Mesendoderm (in vitro differentiated cells): ENCODE data around the gene EXOC2.

Experiments used
- DNase-seq: peaks from one replicate; pipeline ENCODE4 v3.0.0; 2013
- H2AK5ac ChIP-seq: 2 replicates; pipeline ENCODE4 v1.6.1; 2013; ENCODE audit warnings: low read length, inconsistent platforms
- H2BK120ac ChIP-seq: 2 replicates; pipeline ENCODE4 v1.6.1; 2013; ENCODE audit warnings: low read depth, mild to moderate bottlenecking, low read length, moderate library complexity, mixed read lengths
- H2BK15ac ChIP-seq: replicated peaks from 2 replicates; pipeline ENCODE4 v1.6.1; 2013; ENCODE audit warnings: low read depth, mild to moderate bottlenecking, moderate library complexity
- H2BK5ac ChIP-seq: 2 replicates; pipeline ENCODE4 v1.6.1; 2013; ENCODE audit warnings: low read length, inconsistent platforms
- H3K18ac ChIP-seq: 2 replicates; pipeline ENCODE4 v1.6.1; 2013; ENCODE audit warnings: mild to moderate bottlenecking, low read length, mixed read lengths
- H3K23ac ChIP-seq: one replicate; pipeline ENCODE4 v1.6.1; 2013; ENCODE audit warnings: low read length
- H3K27ac ChIP-seq: 2 replicates; pipeline ENCODE4 v1.5.1; 2013; ENCODE audit warnings: low read depth, mild to moderate bottlenecking, inconsistent platforms, low read length, moderate library complexity
- H3K27me3 ChIP-seq: 2 replicates; pipeline ENCODE4 v1.6.1; 2013; ENCODE audit warnings: low read length, control low read depth, mild to moderate bottlenecking, inconsistent platforms; ENCODE audit not compliant: insufficient read depth, poor library complexity
- H3K36me3 ChIP-seq: 2 replicates; pipeline ENCODE4 v1.6.1; 2013; ENCODE audit warnings: low read length, inconsistent platforms; ENCODE audit not compliant: control insufficient read depth, insufficient read depth
- H3K4ac ChIP-seq: one replicate; pipeline ENCODE4 v1.6.1; 2013; ENCODE audit warnings: low read depth, mild to moderate bottlenecking, low read length, moderate library complexity
- H3K4me1 ChIP-seq: 2 replicates; pipeline ENCODE4 v1.6.1; 2013; ENCODE audit warnings: low read depth, low read length, inconsistent platforms; ENCODE audit not compliant: control insufficient read depth
- H3K4me2 ChIP-seq: 2 replicates; pipeline ENCODE4 v1.6.1; 2013; ENCODE audit warnings: low read length
- H3K4me3 ChIP-seq: 2 replicates; pipeline ENCODE4 v1.5.1; 2013; ENCODE audit warnings: mild to moderate bottlenecking, low read length
- H3K56ac ChIP-seq: one replicate; pipeline ENCODE4 v1.6.1; 2013; ENCODE audit warnings: low read length
- H3K79me1 ChIP-seq: 2 replicates; pipeline ENCODE4 v1.6.1; 2013; ENCODE audit warnings: low read length, inconsistent platforms
- H3K79me2 ChIP-seq: 2 replicates; pipeline ENCODE4 v1.6.1; 2013; ENCODE audit warnings: mild to moderate bottlenecking, low read length; ENCODE audit not compliant: control insufficient read depth, insufficient read depth
- H3K9ac ChIP-seq: 2 replicates; pipeline ENCODE4 v1.6.1; 2013; ENCODE audit warnings: low read length, inconsistent platforms
- H4K5ac ChIP-seq: one replicate; pipeline ENCODE4 v1.6.1; 2013; ENCODE audit warnings: low read length
- H4K8ac ChIP-seq: one replicate; pipeline ENCODE4 v1.6.1; 2013; ENCODE audit warnings: low read depth, mild to moderate bottlenecking, control low read depth, low read length, moderate library complexity
- WGBS: extraction: QIAGEN DNeasy Blood & Tissue Kit; methylation state at CpG from one replicate; pipeline ENCODE4 v1.1.7; 2013; ENCODE audit warnings: low lambda C conversion rate, missing lambda C conversion rate; ENCODE audit not compliant: insufficient coverage; ENCODE audit errors: extremely low coverage; 5-methylcytosine and 5-hydroxymethylcytosine counted together

The EXOC2 gene

GRCh38 chr6:451336-451735 lies 241.6 kb downstream of the EXOC2 start:
- Histone ChIP-seq H2BK120ac (no peak overlapping the region), H3K4me1 (no peaks in the 10 kb centered on the region), H2BK5ac (no peak overlapping the region), H3K18ac (no peak overlapping the region), H3K23ac (no peak overlapping the region), H4K5ac (no peak overlapping the region), H2BK15ac (no peak overlapping the region), H4K8ac (no peak overlapping the region), H3K4me2 (no peak overlapping the region), H2AK5ac (no peak overlapping the region), H3K79me2 (no peaks in the 10 kb centered on the region), H3K4me3 (no peak overlapping the region), H3K27me3 (no peaks in the 10 kb centered on the region), H3K79me1 (no peaks in the 10 kb centered on the region), H3K4ac (no peak overlapping the region), H3K56ac (no peak overlapping the region), H3K9ac (no peak overlapping the region), H3K36me3 (no peaks in the 10 kb centered on the region), H3K27ac (no peak overlapping the region)
- no CpG with 5 or more reads among the region's 12 CpGs for WGBS
- no peak for DNase-seq

- WGBS = no CpG with 5 or more reads among the region's 62 CpGs
Measured at GRCh38 chr6:449486-450419, 243.2 kb downstream of the EXOC2 start.

GRCh38 chr6:449057-449430 lies 243.9 kb downstream of the EXOC2 start:
- Histone ChIP-seq H3K4me3 (no peak overlapping the region), H3K56ac (no peak overlapping the region), H3K18ac (no peak overlapping the region), H2BK120ac (no peak overlapping the region), H2AK5ac (no peak overlapping the region), H3K9ac (no peak overlapping the region), H3K4ac (no peak overlapping the region), H3K4me2 (no peak overlapping the region), H3K79me1 (no peaks in the 10 kb centered on the region), H3K27me3 (no peaks in the 10 kb centered on the region), H2BK15ac (no peak overlapping the region), H3K27ac (no peak overlapping the region), H4K5ac (no peak overlapping the region), H3K4me1 (no peaks in the 10 kb centered on the region), H3K79me2 (no peaks in the 10 kb centered on the region), H2BK5ac (no peak overlapping the region), H3K23ac (no peak overlapping the region), H4K8ac (no peak overlapping the region), H3K36me3 (no peaks in the 10 kb centered on the region)
- DNase-seq = no peak
- no CpG with 5 or more reads among the region's 12 CpGs for WGBS

More at GRCh38 chr6:449486-450419, 243.2 kb downstream of the EXOC2 start:
- H2AK5ac ChIP-seq = no peak overlapping the region
- no peaks in the 10 kb centered on the region for H3K79me2 ChIP-seq
- no peak overlapping the region for H3K18ac ChIP-seq
- no peak overlapping the region for H3K56ac ChIP-seq
- no peak overlapping the region for H3K4ac ChIP-seq
- H3K27me3 ChIP-seq = no peaks in the 10 kb centered on the region
- H3K4me2 ChIP-seq = no peak overlapping the region
- no peak overlapping the region for H2BK120ac ChIP-seq
- no peak overlapping the region for H2BK5ac ChIP-seq
- H3K4me3 ChIP-seq = no peak overlapping the region
- no peak overlapping the region for H3K27ac ChIP-seq
- H4K5ac ChIP-seq = no peak overlapping the region
- no peaks in the 10 kb centered on the region for H3K4me1 ChIP-seq
- H2BK15ac ChIP-seq = no peak overlapping the region
- no peaks in the 10 kb centered on the region for H3K79me1 ChIP-seq
- H4K8ac ChIP-seq = no peak overlapping the region
- no peak for DNase-seq
- H3K9ac ChIP-seq = no peak overlapping the region
- no peak overlapping the region for H3K23ac ChIP-seq
- no peaks in the 10 kb centered on the region for H3K36me3 ChIP-seq

GRCh38 chr6:448296-449056 lies 244.5 kb downstream of the EXOC2 start:
- Histone ChIP-seq H2BK120ac (no peak overlapping the region), H3K27me3 (no peaks in the 10 kb centered on the region), H3K79me2 (no peaks in the 10 kb centered on the region), H3K79me1 (no peaks in the 10 kb centered on the region), H3K4ac (no peak overlapping the region), H3K56ac (no peak overlapping the region), H3K4me3 (no peak overlapping the region), H3K4me2 (no peak overlapping the region), H2BK15ac (no peak overlapping the region), H3K23ac (no peak overlapping the region), H2BK5ac (no peak overlapping the region), H4K8ac (no peak overlapping the region), H3K4me1 (no peaks in the 10 kb centered on the region), H2AK5ac (no peak overlapping the region), H3K18ac (no peak overlapping the region), H3K9ac (no peak overlapping the region), H3K27ac (no peak overlapping the region), H4K5ac (no peak overlapping the region), H3K36me3 (no peaks in the 10 kb centered on the region)
- no CpG with 5 or more reads among the region's 19 CpGs for WGBS
- no peak for DNase-seq

- H2AK5ac ChIP-seq = no peak overlapping the region
- no peak overlapping the region for H4K5ac ChIP-seq
- no peak overlapping the region for H3K4me2 ChIP-seq
- no peaks in the 10 kb centered on the region for H3K4me1 ChIP-seq
- no peak overlapping the region for H3K4me3 ChIP-seq
- no peak overlapping the region for H3K27ac ChIP-seq
- no peak for DNase-seq
- no peak overlapping the region for H2BK15ac ChIP-seq
- no peak overlapping the region for H2BK5ac ChIP-seq
- no peak overlapping the region for H3K9ac ChIP-seq
- H3K56ac ChIP-seq = no peak overlapping the region
- H3K23ac ChIP-seq = no peak overlapping the region
- H3K18ac ChIP-seq = no peak overlapping the region
- H3K36me3 ChIP-seq = no peaks in the 10 kb centered on the region
- H3K4ac ChIP-seq = no peak overlapping the region
- no peaks in the 10 kb centered on the region for H3K27me3 ChIP-seq
- H4K8ac ChIP-seq = no peak overlapping the region
- no peak overlapping the region for H2BK120ac ChIP-seq
- no peaks in the 10 kb centered on the region for H3K79me2 ChIP-seq
- no CpG with 5 or more reads among the region's 29 CpGs for WGBS
- no peaks in the 10 kb centered on the region for H3K79me1 ChIP-seq
Measured at GRCh38 chr6:447381-448165, 245.4 kb downstream of the EXOC2 start.
